ENCODE results near the gene PRPS1.
"Not testable (repeated sequence)": the region's sequence is repeated elsewhere in the genome, so short reads cannot be mapped to it uniquely, and the experiment has no call there.

Gene PRPS1

GRCh38 chrX:107630031-107630689 lies 1.9 kb downstream of the PRPS1 start:
- DNase-seq (ENCODE audit: low read depth): no peak

GRCh38 chrX:107632346-107632745 lies 4.0 kb downstream of the PRPS1 start:
- peak; percentile 35 for DNase-seq (ENCODE audit: low read depth)

DNA sequence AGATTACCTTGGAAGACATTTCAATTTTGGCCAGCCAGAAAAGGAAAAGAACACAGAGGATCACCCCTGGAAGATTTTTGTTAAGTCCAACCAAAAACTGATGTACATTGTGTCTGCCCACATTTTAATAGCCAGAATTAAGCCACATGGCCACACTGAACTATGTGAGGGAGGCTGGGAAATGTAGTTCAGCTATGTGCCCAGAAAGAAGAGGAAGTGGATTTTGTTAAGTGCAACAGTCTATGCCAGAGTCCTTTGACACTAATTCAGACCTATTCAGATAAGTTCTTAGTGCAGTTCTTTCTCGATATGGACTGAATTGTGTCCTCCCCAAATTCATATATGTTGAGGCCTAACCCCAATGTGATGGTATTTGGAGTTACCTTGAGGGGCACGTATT lies 18.4 kb downstream of the PRPS1 start:
- DNase-seq (ENCODE audit: low read depth): no peak

DNA sequence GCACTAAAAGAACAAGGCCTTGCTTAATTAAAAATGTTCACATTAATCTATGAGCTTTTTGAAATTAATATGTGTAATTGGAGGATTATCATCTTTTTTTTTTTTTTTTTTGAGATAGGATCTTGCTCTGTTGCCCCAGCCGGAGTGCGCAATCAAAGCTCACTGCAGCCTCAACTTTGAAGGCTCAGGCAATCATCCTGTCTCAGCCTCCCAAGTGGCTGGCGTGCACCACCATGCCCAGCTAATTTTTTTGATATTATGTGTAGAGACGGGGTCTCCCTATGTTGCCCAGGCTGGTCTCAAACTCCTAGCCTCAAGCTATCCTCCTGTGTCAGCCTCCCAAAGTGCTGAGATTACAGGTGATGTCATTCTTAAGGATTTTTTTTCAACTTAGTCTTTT lies 20.0 kb downstream of the PRPS1 start:
- no peak for DNase-seq (ENCODE audit: low read depth)

- DNase-seq (ENCODE audit: low read depth): no peak
These were observed 26.2 kb downstream of the PRPS1 start for GRCh38 chrX:107654566-107654871.

DNA sequence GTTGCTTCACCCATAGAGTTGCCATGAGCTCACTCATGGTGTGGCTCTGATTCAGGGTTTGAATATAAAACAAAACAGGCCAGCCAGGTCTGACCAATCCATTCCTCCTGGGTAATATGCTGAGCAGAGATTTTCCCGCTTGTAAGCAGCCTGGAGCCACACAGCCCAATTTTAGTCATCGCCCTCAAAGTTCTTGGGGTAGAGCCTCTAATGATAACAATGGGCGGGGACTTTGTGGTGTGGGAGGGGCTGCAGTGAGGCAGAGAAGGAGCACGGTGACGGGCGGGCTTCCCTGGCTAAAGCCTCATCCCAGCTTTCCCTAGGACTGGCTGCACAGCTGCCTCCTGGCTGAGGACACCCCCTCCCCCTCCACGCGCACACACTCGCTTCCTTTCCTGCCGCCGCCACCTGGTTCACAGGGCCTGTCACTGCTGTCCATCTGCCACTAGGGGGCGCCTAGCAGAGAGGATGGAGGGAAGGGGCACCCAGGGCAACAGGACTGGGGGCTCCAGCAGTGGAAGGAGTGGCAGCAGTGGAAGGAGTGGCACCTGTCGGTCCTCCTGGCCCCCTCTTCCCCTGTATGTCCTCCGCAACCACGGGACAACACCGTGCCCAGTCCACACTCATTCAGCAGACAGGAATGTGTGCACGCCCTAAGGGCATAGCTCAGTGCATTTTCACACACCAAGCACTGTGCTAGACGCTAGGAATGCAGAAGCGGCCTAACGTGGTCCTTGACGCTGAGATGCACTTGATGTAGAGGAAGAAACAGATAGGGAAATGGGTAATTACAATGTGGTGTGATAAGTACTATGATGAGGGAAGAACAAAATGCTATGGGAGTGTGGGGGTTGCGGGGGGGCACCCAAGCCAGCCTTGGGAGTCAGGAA lies 26.8 kb downstream of the PRPS1 start:
- DNase-seq (ENCODE audit: low read depth): peak; percentile 88

DNA sequence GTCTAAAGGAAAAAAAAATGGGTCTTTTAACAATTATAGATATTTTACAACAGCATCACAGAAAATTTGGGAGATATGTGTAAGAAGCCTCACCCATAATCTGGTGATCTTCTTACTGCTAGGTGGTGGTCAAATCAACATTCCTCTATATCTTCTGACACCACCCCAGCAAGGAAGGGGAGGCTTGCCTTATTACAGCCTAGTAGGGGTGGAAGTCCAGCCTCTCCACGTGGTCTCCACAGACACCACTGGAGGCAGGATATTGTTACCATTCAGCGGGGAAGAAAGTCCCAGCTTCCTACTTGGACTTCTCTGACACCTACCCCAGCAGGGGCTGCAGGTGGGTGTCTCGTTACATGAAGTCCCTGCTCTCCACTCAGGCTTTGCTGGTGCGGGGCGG lies 28.7 kb downstream of the PRPS1 start:
- no peak for DNase-seq (ENCODE audit: low read depth)

DNA sequence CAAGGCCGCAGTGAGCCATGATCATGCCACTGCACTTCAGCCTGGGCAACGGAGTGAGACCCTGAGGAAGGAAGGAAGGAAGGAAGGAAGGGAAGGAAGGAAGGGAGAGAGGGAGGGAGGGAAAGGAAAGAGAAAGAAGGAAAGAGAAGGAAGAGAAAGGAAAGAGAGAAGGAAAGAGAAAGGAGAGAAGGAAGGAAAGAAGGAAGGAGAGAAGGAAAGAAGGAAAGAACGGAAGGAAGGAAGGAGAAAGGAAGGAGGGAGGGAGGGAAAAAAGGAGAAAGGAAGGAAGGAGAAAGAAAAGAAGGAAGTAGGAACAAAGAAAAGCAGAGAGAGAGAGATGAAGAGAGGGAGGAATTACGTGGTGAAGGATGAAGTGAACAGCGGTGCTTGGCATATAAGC lies 30.4 kb downstream of the PRPS1 start:
- no peak for DNase-seq (ENCODE audit: low read depth)

DNA sequence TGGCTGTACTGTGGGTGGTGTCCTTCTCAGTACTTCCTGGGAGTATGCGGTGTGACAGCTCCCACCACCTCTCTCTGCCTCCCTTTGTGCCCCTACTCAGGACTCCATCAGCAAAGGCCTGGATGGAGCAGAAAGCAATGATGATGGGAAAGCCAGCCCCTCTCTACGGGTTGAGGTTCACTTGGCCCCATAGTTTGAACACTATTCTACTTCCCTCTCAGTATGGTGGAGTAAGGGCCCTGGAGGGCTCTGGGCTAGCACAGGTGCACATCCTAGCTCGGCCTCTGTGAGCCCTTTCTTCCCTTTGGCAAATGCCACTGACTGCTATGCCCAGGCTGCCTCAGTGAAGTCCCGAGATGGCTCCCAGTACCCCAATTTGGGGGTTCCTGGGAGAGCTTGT lies 31.0 kb downstream of the PRPS1 start:
- DNase-seq (ENCODE audit: low read depth): no peak

- DNase-seq (ENCODE audit: low read depth): peak; percentile 66
These were observed 31.5 kb downstream of the PRPS1 start for GRCh38 chrX:107659768-107660167.

- DNase-seq (ENCODE audit: low read depth): no peak
These were observed 33.8 kb downstream of the PRPS1 start for GRCh38 chrX:107662145-107662544.

GRCh38 chrX:107662824-107663223 lies 34.5 kb downstream of the PRPS1 start:
- DNase-seq (ENCODE audit: low read depth): no peak

DNA sequence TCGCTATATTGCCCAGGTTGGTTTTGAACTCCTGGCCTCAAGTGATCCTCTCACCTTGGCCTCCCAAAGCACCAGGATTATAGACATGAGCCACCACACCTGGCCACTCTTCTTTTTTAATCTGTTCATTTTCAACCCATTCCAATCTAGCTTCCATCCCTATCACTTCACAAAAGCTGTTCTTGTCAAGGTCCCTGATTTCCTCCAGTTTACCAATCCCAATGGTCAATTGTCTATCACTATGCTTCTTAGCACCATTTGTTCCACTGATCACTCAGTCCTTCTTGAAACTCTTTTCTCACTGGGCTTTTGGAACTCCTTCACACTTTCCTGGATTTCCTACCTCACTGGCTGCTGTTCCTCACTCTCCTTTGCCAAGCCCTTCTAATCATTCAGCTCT lies 38.6 kb downstream of the PRPS1 start:
- DNase-seq (ENCODE audit: low read depth): no peak

GRCh38 chrX:107667426-107667825 lies 39.1 kb downstream of the PRPS1 start:
- DNase-seq (ENCODE audit: low read depth): no peak

DNA sequence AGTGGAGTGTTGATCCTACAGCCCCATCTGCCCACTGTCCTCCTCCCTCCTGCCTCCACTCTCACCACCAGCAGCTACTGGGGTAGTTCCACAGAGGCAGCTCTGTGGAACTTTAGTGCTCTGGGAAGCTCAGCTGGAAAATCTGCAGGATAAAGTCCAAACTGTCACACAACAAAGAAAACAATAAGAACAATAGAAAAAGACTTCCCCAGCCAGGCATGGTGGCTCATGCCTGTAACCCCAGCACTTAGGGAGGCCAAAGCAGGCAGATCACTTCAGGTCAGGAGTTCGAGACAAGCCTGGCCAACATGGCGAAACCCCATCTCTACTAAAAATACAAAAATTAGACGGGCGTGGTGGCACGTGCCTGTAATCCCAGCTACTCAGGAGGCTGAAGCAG lies 40.4 kb downstream of the PRPS1 start:
- DNase-seq (ENCODE audit: low read depth): not testable (repeated sequence)

GRCh38 chrX:107669261-107669660 lies 41.0 kb downstream of the PRPS1 start:
- no peak for DNase-seq (ENCODE audit: low read depth)

GRCh38 chrX:107669885-107670628 lies 41.7 kb downstream of the PRPS1 start:
- no peak for DNase-seq (ENCODE audit: low read depth)

DNA sequence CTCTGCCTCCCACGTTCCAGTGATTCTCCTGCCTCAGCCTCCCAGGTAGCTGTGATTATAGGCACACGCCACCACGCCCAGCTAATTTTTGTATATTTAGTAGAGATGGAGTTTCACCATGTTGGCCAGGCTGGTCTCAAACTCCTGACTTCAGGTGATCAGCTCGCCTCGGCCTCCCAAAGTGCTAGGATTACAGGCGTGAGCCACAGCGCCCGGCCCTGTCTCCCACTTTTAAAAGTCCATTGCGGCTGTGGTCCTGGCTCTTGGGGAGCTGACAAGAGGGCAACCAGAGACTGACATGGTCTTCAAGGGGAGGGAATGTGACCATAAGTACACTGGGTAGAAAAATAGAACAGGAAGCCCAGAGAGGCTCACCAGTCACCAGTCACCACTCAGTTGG lies 42.9 kb downstream of the PRPS1 start:
- DNase-seq (ENCODE audit: low read depth): not testable (repeated sequence)

GRCh38 chrX:107672955-107673378 lies 44.7 kb downstream of the PRPS1 start:
- DNase-seq (ENCODE audit: low read depth): peak; percentile 87

DNA sequence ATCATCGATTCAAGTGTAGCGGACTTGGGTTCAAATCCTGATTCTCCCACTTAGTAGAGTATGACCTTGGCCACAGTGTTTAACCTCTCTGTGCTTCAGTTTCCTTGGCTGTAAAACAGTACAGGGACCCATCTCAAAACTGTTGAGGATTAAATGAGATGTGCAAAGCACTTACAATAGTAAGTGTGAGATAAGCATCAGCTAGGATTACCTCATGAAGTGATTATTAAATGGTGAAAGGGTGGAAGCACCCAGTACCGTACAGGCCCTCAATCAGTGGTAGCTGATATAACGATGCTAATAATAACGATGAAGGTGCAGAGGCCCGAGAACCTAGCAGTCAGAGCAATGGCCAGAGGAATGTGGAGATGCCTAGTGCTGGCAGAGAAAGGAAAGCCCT lies 45.1 kb downstream of the PRPS1 start:
- DNase-seq (ENCODE audit: low read depth): no peak

- peak; percentile 91 for DNase-seq (ENCODE audit: low read depth)
These were observed 45.7 kb downstream of the PRPS1 start for GRCh38 chrX:107673933-107674479.

GRCh38 chrX:107674480-107675364 lies 46.4 kb downstream of the PRPS1 start:
- DNase-seq (ENCODE audit: low read depth): peak; percentile 73

Measured in iris pigment epithelial cell (primary cell).